ACHN (cell line): Measurements from ENCODE around the gene DTL.

ENCODE experiments used
- DNase-seq: peaks from one replicate; pipeline ENCODE4 v3.0.0-alpha.2; 2015
- in situ Hi-C: cut with HindIII; loops from 2 replicates; pipeline ENCODE4 v1.10.0; 2017; ENCODE audit warnings: low sequenced_read_pairs, low pct_ligation_motif_present, low pct_unique_long_range_greater_than_20kb

The DTL gene

DNA sequence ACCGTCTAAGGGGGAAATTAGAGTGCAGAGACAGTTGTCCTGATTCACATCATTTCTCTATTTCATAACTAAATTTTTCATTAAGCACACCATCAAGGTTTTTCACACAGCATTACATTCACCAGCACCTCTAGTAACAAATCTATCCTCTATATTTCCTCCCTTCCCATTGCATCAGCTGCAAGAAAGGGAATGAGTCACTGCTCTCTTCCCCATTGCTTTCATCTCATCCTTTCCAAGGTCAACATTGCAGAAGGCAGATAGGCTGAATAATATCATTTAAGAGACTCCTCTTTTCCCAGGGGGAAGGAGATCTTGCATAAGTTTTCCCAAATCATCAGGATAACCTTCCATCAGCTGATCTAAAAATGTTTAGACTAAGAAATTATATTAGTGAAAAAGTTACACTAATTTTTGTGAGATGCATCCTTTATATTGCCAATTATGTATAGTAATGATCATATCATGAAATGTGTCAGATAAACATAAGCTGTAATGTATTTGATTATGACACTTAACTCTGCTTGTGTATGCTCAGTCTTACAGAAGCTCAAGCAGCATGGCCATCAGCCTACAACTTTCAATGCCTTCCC lies 4.5 kb upstream of the DTL start:
- peak; percentile 78 for DNase-seq
- in situ Hi-C loops = no loop called here

DNA sequence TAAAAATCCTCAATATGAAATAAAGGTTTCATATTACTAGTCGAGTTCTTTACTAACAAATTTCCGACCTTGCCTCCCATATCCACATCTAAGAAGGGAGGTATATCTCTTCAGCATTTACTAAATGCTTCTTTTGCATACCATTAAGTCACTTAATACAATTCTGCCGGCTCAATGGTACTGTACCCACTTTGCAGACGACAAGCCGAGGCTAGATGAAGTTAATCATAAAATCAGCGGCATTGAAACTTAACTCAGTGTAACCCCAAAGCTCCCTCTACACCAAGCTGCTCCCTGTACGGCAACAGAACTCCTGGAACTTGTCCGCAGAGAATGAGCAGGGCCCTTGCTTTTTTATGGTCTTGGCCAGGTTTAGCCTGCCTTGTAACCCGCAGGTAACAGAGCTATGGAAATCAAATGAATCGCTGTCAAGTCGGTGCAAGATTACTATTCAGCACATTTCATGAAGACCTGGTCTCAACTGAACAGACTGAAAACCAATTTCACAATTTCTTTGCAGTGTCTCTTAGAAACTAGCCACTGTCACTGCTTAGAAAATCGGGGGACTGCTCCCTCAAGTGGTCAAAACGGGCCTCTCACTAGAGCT lies 929 bp upstream of the DTL start:
- no peak for DNase-seq
- in situ Hi-C loops = no loop called here

GRCh38 chr1:212035835-212036605 lies 472 bp downstream of the DTL start:
- in situ Hi-C loops = no loop called here
- DNase-seq = no peak

DNA sequence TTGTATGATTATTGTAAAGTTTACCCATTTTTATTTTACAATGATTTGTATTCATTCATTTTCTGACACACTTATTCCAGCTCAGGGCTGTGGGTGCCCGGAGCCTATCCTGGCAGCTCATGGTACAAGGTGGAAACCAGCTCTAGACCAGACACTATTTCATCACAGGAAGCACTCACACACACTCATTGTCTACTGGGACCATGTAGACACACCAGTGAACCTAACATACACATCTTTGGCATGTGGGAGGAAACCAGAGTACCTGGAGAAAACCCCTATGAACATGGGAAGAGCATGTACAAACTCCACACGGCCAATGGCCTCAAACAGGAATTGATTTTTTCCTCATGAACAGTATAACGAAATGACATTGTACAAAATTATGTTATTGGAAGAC lies 2.4 kb downstream of the DTL start:
- DNase-seq = no peak
- in situ Hi-C loops = no loop called here

GRCh38 chr1:212039622-212040021 lies 4.1 kb downstream of the DTL start:
- in situ Hi-C loops = no loop called here
- no peak for DNase-seq

DNA sequence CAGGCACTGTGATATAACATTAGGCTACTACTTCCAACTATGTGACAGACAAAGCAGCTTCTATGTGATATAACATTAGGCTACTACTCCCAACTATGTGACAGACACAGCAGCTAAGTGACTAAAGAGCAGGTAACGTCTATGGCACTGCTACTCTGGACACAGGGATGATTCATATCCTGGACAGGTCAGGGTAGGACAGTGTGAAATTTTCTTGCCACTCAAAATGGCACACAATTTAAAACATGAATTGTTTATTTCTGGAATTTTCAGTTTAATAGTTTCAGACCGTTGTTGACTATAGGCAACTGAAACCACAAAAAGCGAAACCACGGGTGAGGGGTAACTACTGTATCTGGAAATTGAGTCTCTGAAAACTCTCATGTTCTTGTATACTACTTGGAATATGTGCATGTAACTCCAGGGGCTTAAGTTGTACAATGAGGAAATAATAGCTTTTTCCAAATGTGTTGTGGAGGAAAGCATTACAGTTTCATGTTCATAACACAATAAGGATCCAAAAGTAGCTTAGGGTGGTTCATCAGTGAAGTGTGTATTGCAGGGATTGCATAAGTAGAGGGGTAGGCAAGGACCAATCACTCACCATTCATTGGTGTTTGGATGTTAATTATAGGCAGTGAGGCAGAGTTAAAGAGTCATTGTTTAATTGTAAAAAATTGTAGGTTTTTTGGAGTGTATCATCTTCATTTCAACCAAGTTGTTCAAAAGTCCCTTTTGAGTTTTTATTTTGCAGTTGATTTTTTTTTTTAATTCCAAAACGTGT lies 5.3 kb downstream of the DTL start:
- DNase-seq = peak; percentile 37
- in situ Hi-C loops = no loop called here

DNA sequence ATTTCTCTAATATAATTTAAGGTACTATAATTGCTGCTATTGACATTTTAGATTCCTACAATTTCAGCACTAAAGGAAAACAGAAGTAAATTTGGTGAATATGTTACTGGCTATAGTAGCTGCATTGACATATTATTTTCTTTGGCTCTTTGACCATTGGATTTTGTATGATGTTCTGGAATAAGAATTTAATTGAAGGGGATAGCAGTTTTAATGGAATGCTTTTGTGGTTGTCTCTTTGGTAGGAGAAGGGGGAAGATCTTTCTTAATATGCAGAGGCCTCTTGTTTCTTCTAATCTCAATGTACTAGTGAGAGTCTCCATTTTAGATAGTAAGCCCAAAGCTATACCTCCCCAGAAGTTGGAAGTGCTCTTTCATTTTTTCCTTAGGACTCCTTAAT lies 6.9 kb downstream of the DTL start:
- in situ Hi-C loops = no loop called here
- DNase-seq = no peak

DNA sequence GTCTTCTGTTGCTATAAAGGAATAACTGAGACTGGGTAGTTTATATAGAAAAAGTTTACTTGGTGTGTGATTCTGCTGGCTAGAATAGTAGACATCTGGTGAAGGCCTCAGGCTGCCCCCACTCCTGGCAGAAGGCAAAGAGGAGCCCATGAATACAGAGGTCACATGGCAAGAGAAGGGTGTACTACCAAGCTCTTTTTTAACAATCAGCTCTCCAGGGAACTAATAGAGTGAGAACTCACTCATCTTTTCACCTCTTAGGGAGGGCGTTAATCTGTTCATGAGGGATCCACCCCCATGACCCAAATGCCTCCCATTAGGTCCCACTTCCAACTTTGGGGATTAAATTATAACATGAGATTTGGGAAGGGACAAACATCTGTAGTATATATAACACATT lies 9.3 kb downstream of the DTL start:
- DNase-seq = no peak
- in situ Hi-C loops = no loop called here

DNA sequence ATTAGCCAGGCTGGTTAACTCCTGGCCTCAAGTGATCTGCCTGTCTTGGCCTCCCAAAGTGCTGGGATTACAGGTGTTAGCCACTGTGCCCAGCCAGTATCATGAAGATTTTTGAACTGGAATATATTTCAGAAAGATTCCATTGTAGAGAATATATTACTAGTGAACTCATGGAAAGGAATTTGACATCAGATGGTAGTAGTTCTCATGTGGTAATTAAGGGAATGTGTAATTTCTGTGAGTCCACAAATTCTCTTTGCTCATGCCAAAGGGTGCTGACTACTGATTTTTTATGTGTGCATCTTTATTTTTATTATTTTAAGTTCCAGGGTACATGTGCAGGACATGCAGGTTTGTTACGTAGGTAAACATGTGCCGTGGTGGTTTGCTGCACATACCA lies 10.4 kb downstream of the DTL start:
- in situ Hi-C loops = no loop called here
- DNase-seq = no peak

- in situ Hi-C loops = no loop called here
- DNase-seq = no peak
These were observed 18.4 kb downstream of the DTL start for GRCh38 chr1:212053993-212054392.

GRCh38 chr1:212055333-212055732 lies 19.8 kb downstream of the DTL start:
- in situ Hi-C loops = no loop called here
- no peak for DNase-seq

DNA sequence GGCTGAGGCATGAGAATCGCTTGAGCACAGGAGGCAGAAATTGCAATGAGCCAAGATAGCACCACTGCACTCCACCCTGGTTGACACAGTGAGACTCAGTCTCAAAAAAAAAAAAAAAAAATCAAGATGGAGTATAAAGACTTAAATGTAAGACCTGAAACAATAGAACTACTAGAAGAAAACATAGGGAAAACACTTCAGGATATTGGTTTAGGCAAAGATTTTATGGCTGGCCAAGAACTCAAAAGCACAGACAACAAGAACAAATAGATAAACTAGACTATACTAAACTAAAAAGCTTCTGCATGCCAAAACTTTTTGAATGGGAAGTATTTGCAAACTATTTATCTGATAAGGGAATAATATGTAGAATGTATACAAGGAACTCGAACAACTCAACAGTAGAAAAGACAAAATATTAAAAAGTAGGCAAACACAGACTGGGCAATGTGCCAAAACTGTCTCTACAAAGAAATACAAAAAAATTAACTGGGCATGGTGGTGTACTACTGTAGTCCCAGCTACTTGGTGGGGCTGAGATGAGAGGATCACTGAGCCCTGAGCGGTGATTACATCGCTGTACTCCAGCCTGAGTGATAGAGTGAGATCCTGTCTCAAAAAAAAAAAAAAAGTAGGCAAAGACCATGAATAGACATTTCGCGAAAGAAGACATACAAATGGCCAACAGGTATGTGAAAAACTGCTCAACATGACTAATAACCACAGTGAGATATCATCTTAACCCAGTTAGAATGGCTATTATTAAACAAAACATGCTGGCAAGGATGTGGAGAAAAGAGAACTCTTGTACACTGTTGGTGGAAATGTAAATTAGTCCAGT lies 25.3 kb downstream of the DTL start:
- no peak for DNase-seq
- in situ Hi-C loops = no loop called here

- in situ Hi-C loops = no loop called here
- DNase-seq = peak; percentile 65
These were observed 27.4 kb downstream of the DTL start for GRCh38 chr1:212062832-212063438.

GRCh38 chr1:212067787-212068186 lies 32.2 kb downstream of the DTL start:
- in situ Hi-C loops = no loop called here
- DNase-seq = no peak

- in situ Hi-C loops = no loop called here
- DNase-seq = peak; percentile 64
These were observed 35.3 kb downstream of the DTL start for GRCh38 chr1:212070720-212071302.

DNA sequence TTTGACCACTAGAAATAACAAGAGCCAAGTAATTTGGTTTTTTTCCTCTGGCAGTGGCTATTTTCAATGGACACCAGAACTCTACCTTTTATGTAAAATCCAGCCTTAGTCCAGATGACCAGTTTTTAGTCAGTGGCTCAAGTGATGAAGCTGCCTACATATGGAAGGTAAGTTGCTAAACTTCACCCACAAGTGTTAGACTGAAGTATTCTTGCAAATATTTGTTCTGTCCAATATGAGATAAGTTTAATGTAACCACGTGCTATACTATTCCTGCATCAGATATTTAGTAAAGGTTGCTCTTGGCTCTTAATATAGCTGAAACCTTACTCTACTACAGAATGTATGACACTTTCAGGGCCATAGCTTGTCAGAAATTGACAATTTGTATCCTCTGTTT lies 36.5 kb downstream of the DTL start:
- DNase-seq = no peak
- in situ Hi-C loops = no loop called here

GRCh38 chr1:212073490-212073889 lies 37.9 kb downstream of the DTL start:
- no peak for DNase-seq
- in situ Hi-C loops = no loop called here

DNA sequence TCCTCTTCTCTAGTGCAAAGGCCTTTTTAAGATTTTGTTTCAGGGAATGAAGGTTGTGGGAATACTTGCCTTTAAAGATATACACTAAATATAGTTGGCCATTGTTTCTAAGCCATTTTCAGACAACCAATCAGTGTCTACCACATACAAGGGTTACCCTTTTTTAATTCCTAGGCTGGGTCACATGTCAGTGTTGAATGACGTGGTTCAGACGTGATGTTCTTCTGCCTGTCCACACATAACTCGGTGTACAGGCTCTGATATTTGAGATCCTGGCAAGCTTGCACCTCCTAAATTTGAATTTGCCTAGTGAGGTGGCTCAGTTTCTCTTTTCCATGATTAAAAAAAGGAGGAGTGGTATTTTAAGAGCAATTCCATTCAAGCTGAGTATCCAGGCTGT lies 38.8 kb downstream of the DTL start:
- no peak for DNase-seq
- in situ Hi-C loops = no loop called here
